ENCODE measurements around the gene OR2AT4.

The OR2AT4 gene

DNA sequence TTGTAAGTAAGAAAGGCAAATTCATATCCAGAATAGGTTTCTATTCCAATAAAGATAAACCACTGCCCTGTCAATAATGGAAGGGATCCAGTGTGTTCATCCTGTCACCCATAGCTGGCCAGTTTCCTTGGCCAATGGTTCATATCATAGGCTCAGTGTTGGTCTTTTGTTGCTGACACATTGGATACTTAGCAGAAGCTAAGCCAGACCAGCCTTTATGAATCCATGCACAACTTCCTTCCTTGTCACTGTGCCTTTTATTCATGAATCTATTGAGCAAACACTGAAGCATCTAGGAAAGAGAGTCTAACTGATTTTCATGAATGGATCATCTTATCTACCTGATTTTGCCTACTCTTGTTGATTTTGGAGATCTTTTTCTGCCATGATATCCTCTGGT is 20.0 kb downstream of the OR2AT4 start:
- DNase-seq (ENCODE audit: low spot score): no peak
- TF ChIP-seq, protein P1, sequence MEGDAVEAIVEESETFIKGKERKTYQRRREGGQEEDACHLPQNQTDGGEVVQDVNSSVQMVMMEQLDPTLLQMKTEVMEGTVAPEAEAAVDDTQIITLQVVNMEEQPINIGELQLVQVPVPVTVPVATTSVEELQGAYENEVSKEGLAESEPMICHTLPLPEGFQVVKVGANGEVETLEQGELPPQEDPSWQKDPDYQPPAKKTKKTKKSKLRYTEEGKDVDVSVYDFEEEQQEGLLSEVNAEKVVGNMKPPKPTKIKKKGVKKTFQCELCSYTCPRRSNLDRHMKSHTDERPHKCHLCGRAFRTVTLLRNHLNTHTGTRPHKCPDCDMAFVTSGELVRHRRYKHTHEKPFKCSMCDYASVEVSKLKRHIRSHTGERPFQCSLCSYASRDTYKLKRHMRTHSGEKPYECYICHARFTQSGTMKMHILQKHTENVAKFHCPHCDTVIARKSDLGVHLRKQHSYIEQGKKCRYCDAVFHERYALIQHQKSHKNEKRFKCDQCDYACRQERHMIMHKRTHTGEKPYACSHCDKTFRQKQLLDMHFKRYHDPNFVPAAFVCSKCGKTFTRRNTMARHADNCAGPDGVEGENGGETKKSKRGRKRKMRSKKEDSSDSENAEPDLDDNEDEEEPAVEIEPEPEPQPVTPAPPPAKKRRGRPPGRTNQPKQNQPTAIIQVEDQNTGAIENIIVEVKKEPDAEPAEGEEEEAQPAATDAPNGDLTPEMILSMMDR (IDR thresholded peaks at IDR 0.05; ENCODE audit: extremely low read depth, missing control alignments): no peak

- TF ChIP-seq, protein P1 (IDR thresholded peaks at IDR 0.05; ENCODE audit: extremely low read depth, missing control alignments): peak; percentile 18
- DNase-seq (ENCODE audit: low spot score): no peak
These were observed 23.1 kb downstream of the OR2AT4 start for GRCh38 chr11:75073459-75074190.

- TF ChIP-seq, protein P1 (IDR thresholded peaks at IDR 0.05; ENCODE audit: extremely low read depth, missing control alignments): no peak
- DNase-seq (ENCODE audit: low spot score): no peak
These were observed 24.1 kb downstream of the OR2AT4 start for GRCh38 chr11:75072582-75072981.

DNA sequence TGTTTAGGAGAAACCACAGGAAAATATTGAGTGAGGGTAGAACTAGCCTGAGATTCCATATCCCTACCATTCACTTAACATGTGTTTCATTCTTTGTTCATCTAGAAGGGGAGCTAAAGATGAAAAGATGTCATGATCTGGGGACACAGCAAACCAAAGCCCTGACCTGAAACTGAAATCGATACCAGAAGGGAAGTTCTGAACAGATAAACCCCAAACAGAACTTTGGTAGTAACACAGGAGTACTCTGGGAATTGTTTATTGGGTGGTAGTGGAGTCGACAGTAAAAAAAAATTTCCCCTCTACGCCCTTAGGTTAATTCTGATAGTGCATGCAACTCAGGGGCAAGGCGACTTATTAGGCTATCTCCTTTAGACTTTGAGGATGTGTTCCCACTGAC is 27.2 kb downstream of the OR2AT4 start:
- TF ChIP-seq, protein P1 (IDR thresholded peaks at IDR 0.05; ENCODE audit: extremely low read depth, missing control alignments): no peak
- DNase-seq (ENCODE audit: low spot score): no peak

DNA sequence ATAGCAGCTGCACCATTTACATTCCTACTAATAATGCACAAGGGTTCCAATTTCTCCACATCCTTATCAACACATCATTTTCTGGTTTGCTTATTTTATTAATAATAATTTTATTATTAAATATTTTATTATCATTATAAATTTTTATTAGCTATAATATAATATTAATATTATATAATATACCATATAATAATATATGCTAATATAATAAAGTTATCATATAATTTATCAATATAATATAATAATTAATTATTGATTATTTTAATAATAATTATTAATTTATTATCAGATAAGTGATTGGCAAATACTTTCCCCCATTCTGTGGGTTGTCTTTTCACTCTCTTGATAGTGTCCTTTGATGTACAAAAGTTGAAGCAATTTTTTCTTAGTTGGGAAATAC is 27.7 kb downstream of the OR2AT4 start:
- no peak for DNase-seq (ENCODE audit: low spot score)
- TF ChIP-seq, protein P1 (IDR thresholded peaks at IDR 0.05; ENCODE audit: extremely low read depth, missing control alignments): no peak

DNA sequence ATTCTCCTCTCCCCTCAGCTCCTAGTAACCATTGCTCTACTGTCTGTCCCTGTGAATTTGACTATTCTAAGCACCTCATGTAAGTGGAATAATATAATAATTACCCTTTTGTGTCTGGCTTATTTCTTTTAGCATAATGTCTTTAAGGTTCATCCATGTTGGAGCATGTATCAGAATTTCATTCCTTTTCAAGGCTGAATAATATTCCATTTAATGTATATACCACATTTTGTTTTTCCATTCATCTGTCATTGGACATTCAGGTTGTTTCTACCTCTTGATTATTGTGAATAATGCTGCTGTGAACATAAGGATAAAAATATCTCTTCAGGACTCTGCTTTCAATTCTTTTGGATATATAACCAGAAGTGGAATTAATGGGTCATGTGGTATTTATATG is 28.1 kb downstream of the OR2AT4 start:
- TF ChIP-seq, protein P1 (IDR thresholded peaks at IDR 0.05; ENCODE audit: extremely low read depth, missing control alignments): no peak
- DNase-seq (ENCODE audit: low spot score): no peak

- DNase-seq (ENCODE audit: low spot score): no peak
- TF ChIP-seq, protein P1 (IDR thresholded peaks at IDR 0.05; ENCODE audit: extremely low read depth, missing control alignments): no peak
These were observed 30.6 kb downstream of the OR2AT4 start for GRCh38 chr11:75066061-75066460.
